ENCODE measurements around the gene PRDM5. TPM values are rescaled to one million over a fixed set of nuclear protein-coding genes. Genes with fewer than 3 reads are reported as not detected.

PRDM5 gene
- total RNA-seq, 2 donors from 2014 or later, result 9.6 to 36.3 TPM

DNA sequence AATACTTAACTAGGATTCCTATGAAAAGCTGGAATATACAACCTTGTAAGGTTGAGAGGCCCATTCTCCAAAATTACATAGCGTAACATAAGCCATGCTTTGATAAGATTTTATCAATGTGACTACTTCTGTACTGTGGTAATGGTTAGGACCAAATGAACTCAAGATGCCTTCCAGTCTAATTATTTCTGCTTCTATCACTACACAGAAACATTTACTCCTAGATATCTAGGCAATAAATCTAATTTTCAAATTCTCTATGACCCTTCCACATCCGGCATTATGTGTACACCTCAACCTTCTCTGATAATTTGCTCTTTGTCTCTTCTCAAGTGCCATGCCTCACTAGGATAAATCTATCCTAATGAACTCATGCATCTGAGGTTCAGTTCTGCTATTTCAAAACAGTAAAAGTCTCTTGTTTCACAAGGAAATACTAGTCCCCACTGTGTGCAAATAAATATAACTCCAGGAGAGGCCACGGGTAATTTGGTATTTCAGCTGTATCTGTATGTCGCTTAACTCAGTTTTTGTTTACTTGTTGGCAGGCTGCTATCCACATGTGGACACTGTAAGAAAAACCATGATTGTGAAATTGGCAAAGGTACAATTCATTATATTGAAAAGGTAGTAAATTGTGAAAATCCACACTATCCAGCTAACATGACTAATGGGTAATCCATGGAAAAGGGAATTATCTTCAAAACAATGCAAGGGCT lies 93.3 kb downstream of the PRDM5 start:
- ATAC-seq (peak; percentile 21), DNase-seq (no peak)
- WGBS, 2 donors, result 37 to 38% methylated on average over 4 of the region's 4 CpGs
- no peaks in the 10 kb centered on the region for H3K9me3 ChIP-seq
- TF ChIP-seq, protein P1, sequence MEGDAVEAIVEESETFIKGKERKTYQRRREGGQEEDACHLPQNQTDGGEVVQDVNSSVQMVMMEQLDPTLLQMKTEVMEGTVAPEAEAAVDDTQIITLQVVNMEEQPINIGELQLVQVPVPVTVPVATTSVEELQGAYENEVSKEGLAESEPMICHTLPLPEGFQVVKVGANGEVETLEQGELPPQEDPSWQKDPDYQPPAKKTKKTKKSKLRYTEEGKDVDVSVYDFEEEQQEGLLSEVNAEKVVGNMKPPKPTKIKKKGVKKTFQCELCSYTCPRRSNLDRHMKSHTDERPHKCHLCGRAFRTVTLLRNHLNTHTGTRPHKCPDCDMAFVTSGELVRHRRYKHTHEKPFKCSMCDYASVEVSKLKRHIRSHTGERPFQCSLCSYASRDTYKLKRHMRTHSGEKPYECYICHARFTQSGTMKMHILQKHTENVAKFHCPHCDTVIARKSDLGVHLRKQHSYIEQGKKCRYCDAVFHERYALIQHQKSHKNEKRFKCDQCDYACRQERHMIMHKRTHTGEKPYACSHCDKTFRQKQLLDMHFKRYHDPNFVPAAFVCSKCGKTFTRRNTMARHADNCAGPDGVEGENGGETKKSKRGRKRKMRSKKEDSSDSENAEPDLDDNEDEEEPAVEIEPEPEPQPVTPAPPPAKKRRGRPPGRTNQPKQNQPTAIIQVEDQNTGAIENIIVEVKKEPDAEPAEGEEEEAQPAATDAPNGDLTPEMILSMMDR (IDR thresholded peaks at IDR 0.05), result no peak
- no peak for TF ChIP-seq POLR2A (IDR thresholded peaks at IDR 0.05)
- no peak overlapping the region for H3K27ac ChIP-seq
- H3K4me1 ChIP-seq, result peaks cover 15% of the 10 kb centered on the region
- H3K27me3 ChIP-seq, result no peaks in the 10 kb centered on the region
- H3K36me3 ChIP-seq (replicated peaks in 1 of 2; ENCODE audit: insufficient read depth in 1 of 2, low read depth in 2 of 2), result no peaks in the 10 kb centered on the region
- intact Hi-C loops (cut with DNase I), result no loop called here
- H3K4me3 ChIP-seq, result no peak overlapping the region

DNA sequence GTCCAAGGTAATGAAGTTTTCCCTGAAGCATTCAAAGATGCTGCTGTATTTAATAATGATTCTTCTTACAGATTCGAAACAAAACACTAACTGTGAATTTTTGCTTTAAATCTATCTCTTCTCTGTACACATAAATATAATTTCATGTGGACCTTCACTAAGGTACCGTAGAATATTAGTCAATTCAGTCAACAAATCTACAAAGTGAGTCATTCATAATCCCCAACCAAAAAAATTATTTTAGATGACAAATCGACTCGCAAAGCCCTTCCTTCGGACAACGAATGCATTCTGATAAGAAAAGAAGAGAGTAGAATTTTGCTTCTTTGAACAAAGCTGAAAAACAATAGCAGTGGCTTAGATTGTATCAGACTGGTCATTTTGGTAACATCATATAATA lies 95.7 kb downstream of the PRDM5 start:
- ATAC-seq (no peak), DNase-seq (no peak)
- 91% methylated on average over 6 of the region's 6 CpGs for WGBS, 2 donors
- no peak overlapping the region for H3K27ac ChIP-seq
- H3K36me3 ChIP-seq (replicated peaks in 1 of 2; ENCODE audit: insufficient read depth in 1 of 2, low read depth in 2 of 2), result no peaks in the 10 kb centered on the region
- no peak overlapping the region for H3K4me3 ChIP-seq
- H3K9me3 ChIP-seq, result no peaks in the 10 kb centered on the region
- intact Hi-C loops (cut with DNase I), result no loop called here
- H3K4me1 ChIP-seq, result peaks cover 15% of the 10 kb centered on the region
- TF ChIP-seq, protein P1 (IDR thresholded peaks at IDR 0.05), result no peak
- no peak for TF ChIP-seq POLR2A (IDR thresholded peaks at IDR 0.05)
- no peaks in the 10 kb centered on the region for H3K27me3 ChIP-seq

DNA sequence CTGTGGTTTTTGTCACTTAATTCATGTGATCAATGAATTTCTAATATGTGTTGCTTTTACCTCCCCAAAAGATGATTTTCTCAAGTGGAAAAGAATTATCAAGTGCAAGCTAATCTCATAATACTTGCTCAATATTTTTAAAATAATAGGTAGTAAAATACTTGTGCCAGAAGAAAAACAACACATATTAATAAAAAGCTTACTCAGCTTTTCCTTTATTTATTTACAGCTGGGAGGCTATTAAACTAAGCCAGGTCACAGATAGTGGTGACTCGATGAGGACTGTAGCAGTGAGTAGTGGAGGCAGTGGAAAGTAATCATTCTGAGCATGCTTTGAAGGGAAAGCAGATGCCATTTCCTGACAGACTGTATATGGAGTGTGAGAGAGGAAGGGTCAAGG lies 96.1 kb downstream of the PRDM5 start:
- TF ChIP-seq POLR2A (IDR thresholded peaks at IDR 0.05), result no peak
- TF ChIP-seq, protein P1 (IDR thresholded peaks at IDR 0.05), result no peak
- 37 to 53% methylated on average over 1 of the region's 1 CpG for WGBS, 2 donors
- ATAC-seq (no peak), DNase-seq (no peak)
- H3K9me3 ChIP-seq, result no peaks in the 10 kb centered on the region
- intact Hi-C loops (cut with DNase I), result no loop called here
- H3K4me3 ChIP-seq, result no peak overlapping the region
- H3K36me3 ChIP-seq (replicated peaks in 1 of 2; ENCODE audit: insufficient read depth in 1 of 2, low read depth in 2 of 2), result no peaks in the 10 kb centered on the region
- H3K27me3 ChIP-seq, result no peaks in the 10 kb centered on the region
- peaks cover 15% of the 10 kb centered on the region for H3K4me1 ChIP-seq
- no peak overlapping the region for H3K27ac ChIP-seq

DNA sequence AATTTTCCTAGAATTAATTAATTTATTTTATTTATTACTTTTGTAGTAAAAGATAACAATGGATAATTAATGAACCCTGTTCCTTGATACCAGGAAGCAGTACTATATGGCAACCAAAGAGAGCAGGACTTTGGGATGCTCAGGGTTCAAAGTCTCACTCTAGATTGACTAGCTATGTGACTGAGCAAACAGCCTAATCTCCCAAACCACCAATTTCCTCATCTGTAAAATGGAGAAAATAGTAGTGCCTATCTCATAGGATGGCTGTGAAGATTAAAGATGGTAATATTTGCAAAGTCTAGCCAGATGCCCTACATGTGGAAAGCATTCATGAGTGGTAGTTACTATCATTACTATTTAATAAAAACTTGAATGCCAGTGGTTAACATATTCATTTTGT lies 97.6 kb downstream of the PRDM5 start:
- Histone ChIP-seq H3K9me3 (no peaks in the 10 kb centered on the region), H3K36me3 (replicated peaks in 1 of 2; ENCODE audit: insufficient read depth in 1 of 2, low read depth in 2 of 2) (no peaks in the 10 kb centered on the region), H3K4me3 (no peak overlapping the region), H3K27me3 (no peaks in the 10 kb centered on the region), H3K27ac (no peak overlapping the region), H3K4me1 (peaks cover 11% of the 10 kb centered on the region)
- DNase-seq, result no peak
- TF ChIP-seq, protein P1 (IDR thresholded peaks at IDR 0.05), result no peak
- TF ChIP-seq POLR2A (IDR thresholded peaks at IDR 0.05), result no peak
- intact Hi-C loops (cut with DNase I), result no loop called here
- ATAC-seq, result no peak

DNA sequence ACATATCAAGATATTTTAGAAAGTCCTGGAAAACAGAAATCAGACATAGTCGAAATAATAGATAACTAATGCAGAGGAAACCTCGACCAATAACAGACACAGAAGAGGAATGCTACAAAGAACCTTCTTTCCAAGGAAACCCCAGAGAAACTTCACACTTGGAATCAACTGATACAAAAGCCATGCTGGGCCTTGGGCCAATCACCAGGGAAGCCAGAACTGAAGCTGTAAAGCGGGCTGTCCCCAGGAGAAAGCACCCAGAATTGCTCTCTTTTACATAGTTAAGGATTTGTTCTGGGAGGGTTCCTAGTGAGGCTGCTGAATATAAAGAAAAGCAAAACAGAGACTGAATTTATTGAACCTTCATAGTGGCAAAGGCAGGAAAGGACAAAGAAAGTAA lies 100.5 kb downstream of the PRDM5 start:
- no peak overlapping the region for H3K27ac ChIP-seq
- no peaks in the 10 kb centered on the region for H3K27me3 ChIP-seq
- ATAC-seq (no peak), DNase-seq (peak in 1 of 4 donors; percentile 33)
- no peak for TF ChIP-seq POLR2A (IDR thresholded peaks at IDR 0.05)
- no peaks in the 10 kb centered on the region for H3K36me3 ChIP-seq (replicated peaks in 1 of 2; ENCODE audit: insufficient read depth in 1 of 2, low read depth in 2 of 2)
- no peaks in the 10 kb centered on the region for H3K4me1 ChIP-seq
- no peak overlapping the region for H3K4me3 ChIP-seq
- no peaks in the 10 kb centered on the region for H3K9me3 ChIP-seq
- intact Hi-C loops (cut with DNase I), result no loop called here
- WGBS, 2 donors, result 46 to 59% methylated on average over 3 of the region's 3 CpGs

Measured in body of pancreas (tissue), 4 donors.